SJCRH30 (cell line): Measurements from ENCODE around the gene SACM1L. TPM values are rescaled to one million over a fixed set of nuclear protein-coding genes. Genes with fewer than 3 reads are reported as not detected.

ENCODE experiments used
- DNase-seq, 2 experiments: peaks; one replicate each; pipeline ENCODE4 v3.0.0-alpha.2; 2015 to 2020
- H3K27ac ChIP-seq: fragments of 250-450 bp; sonication (Bioruptor Pico); 2 replicates; pipeline ENCODE4 v1.5.1; 2020; ENCODE audit warnings: mild to moderate bottlenecking, moderate library complexity
- H3K27me3 ChIP-seq: fragments of 250-450 bp; sonication (Bioruptor Pico); 2 replicates; pipeline ENCODE4 v1.5.1; 2020; ENCODE audit warnings: mild to moderate bottlenecking, moderate library complexity
- H3K36me3 ChIP-seq: fragments of 250-450 bp; sonication (Bioruptor Pico); 2 replicates; pipeline ENCODE4 v1.5.1; 2020; ENCODE audit warnings: mild to moderate bottlenecking, moderate library complexity
- H3K4me1 ChIP-seq: fragments of 250-450 bp; sonication (Bioruptor Pico); 2 replicates; pipeline ENCODE4 v1.5.1; 2020; ENCODE audit warnings: mild to moderate bottlenecking, moderate library complexity
- H3K4me3 ChIP-seq: fragments of 250-450 bp; sonication (Bioruptor Pico); 2 replicates; pipeline ENCODE4 v1.5.1; 2020; ENCODE audit warnings: mild to moderate bottlenecking, moderate library complexity
- H3K9me3 ChIP-seq: fragments of 250-450 bp; sonication (Bioruptor Pico); replicated peaks from 2 replicates; pipeline ENCODE4 v1.5.1; 2020; ENCODE audit warnings: mild to moderate bottlenecking, moderate library complexity
- total RNA-seq: library from RNA; depleted of rRNA; stranded (reverse); fragments of >200 nt; shearing (Covaris generic); gene quantifications from 2 replicates; pipeline ENCODE4 v1.2.3, GENCODE V29; 2014

Gene SACM1L
- total RNA-seq, 1 experiment from 2014 or later, result 25.0 TPM

DNA sequence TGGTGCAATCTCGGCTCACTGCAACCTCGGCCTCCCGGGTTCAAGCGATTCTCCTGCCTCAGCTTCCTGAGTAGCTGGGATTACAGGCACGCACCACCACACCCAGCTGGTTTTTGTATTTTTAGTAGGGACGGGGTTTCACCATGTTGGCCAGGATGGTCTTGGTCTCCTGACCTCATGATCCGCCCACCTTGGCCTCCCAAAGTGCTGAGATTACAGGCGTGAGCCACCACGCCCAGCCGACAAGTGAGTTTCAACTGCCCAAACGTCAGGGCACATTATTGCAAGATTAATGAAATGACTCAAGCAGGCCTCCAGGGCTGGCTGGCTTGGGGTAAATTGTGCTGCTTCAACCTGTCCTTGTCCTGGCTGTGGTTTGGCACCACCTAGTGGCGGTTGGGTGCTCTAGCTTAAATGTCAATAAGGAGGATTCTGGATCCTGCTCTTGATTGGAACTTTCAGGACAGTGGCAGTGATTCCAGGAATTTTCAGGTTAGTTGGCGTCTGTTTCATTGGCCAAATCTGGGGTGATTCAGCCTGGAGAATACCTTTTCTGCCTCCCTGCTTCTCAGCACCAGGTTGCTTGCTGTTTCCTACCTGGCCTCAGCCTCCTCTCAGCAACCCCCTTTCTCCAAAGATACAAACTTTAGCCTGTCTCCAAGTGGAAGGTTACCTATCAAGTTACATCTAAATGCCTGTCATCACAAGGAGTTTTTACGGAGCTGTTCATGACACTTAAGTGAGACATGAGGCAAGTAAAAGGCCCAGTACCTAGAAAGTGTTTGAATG is 32.4 kb upstream of the SACM1L start:
- H3K4me1 ChIP-seq, result peaks cover 4% of the 10 kb centered on the region; the same call in 1 of the 2 replicates
- H3K27ac ChIP-seq, result no peak overlapping the region
- H3K9me3 ChIP-seq, result no peaks in the 10 kb centered on the region
- DNase-seq, result peak; percentile 89 to 92
- no peak overlapping the region for H3K4me3 ChIP-seq
- H3K27me3 ChIP-seq, result no peaks in the 10 kb centered on the region
- H3K36me3 ChIP-seq, result 0 out of 2 replicates have a peak, but pooled peaks cover 3% of the 10 kb centered on the region

DNA sequence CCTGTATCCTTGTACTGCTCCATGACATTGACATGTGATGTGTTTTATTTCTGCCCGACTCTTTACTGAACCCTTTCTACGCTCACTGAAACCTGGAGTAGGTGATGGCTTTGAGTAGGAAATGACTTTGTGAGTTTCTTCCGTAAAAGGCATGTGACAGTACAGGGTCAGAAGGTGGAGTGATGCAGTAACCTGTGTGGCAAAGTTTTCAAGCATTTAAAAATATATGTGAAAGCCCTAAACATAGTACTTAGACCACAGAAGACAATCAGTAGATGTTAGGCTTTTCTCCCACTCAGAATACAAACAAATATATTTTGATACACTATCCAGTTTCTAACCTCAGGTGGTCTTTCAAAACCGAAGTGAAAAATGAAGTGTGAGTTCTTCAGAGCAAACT is 31.3 kb upstream of the SACM1L start:
- Histone ChIP-seq H3K27me3 (no peaks in the 10 kb centered on the region), H3K4me1 (peaks cover 4% of the 10 kb centered on the region; the same call in 1 of the 2 replicates), H3K4me3 (no peak overlapping the region), H3K36me3 (0 out of 2 replicates have a peak, but pooled peaks cover 3% of the 10 kb centered on the region), H3K9me3 (no peaks in the 10 kb centered on the region), H3K27ac (no peak overlapping the region)
- DNase-seq, result no peak

DNA sequence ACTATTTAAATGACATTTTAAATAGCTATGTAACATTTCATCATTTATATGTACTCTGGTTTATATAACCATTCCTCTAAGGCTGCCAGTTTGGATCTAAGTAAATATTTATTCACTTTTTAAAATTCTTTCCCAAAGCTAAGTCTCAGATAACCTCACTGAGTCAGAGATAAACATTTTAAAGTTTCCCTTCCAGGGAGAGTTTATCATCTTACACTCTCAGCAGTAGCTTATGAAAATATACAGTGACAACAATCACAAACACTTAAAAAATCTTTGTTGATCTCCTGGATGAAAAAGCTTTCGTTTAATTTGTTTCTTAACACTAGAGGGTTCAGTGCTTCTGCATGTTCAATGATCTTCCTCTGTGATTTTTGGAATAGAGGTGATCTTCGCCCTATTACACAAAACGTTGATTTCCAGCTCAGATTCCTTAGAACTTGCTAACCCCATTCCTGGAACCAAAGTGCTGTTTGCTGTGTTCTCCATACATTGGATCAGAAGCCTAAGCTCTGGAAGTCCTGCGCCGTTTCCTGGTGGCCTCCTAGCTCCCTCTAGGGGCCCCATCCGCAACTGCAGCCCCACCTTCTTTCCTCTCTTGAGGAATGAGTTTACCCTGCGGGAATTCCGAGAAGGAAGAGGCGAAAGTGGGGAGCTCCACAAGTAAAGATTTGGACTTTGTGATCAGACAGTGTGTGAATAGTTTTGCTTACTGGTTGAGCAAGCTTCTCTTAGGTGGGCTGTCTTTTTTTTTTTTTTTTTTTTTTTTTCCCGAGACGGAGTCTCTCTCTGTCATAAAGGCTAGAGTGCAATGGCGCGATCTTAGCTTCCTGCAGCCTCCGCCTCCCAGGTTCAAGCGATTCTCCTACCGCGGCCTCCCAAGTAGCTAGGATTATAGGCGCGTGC is 29.3 kb upstream of the SACM1L start:
- peak; percentile 64 to 82 for DNase-seq
- no peaks in the 10 kb centered on the region for H3K27me3 ChIP-seq
- H3K4me1 ChIP-seq, result peaks cover 4% of the 10 kb centered on the region; the same call in 1 of the 2 replicates
- H3K27ac ChIP-seq, result no peak overlapping the region
- H3K4me3 ChIP-seq, result no peak overlapping the region
- no peaks in the 10 kb centered on the region for H3K9me3 ChIP-seq
- H3K36me3 ChIP-seq, result 0 out of 2 replicates have a peak, but pooled peaks cover 3% of the 10 kb centered on the region

DNA sequence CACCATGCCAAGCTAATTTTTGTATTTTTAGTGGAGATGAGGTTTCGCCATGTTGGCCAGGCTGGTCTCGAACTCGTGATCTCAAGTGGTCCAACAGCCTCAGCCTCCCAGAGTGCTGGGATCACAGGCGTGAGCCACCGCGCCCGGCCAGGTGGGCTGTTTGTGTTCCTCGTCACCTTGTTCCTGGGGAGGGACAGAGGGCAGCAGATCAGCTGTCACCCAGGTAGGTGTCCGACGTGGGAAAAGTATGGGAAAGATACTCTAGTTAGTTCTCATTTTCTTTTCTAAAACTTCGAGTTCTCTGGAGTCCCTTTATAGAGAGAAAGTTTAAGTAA is 28.7 kb upstream of the SACM1L start:
- Histone ChIP-seq H3K4me3 (no peak overlapping the region), H3K4me1 (peaks cover 4% of the 10 kb centered on the region; the same call in 1 of the 2 replicates), H3K27me3 (no peaks in the 10 kb centered on the region), H3K36me3 (0 out of 2 replicates have a peak, but pooled peaks cover 6% of the 10 kb centered on the region), H3K27ac (no peak overlapping the region), H3K9me3 (no peaks in the 10 kb centered on the region)
- no peak for DNase-seq

DNA sequence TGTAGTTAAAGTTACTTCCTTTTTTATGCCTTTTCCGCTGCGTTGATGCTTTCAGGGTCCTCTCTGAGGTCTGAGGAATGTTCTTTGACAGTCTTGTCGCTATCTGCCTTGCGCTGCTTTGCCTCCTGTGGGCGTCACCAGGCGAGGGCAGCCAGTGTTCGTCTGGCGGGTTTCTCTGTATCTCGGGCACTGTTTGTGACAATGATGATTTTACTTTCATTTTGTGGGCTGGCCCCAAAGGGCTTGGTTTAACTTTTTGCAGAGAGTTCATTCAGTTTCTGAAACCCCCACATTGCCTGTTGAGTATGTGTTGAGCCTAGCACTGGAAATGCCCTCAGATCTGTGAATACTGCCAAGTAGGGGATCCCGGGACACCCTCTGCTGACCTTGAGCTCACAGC is 24.6 kb upstream of the SACM1L start:
- DNase-seq, result no peak
- H3K4me1 ChIP-seq, result peaks cover 25% of the 10 kb centered on the region
- H3K4me3 ChIP-seq, result no peak overlapping the region
- peaks cover 20% of the 10 kb centered on the region for H3K36me3 ChIP-seq
- no peak overlapping the region for H3K27ac ChIP-seq
- no peaks in the 10 kb centered on the region for H3K9me3 ChIP-seq
- H3K27me3 ChIP-seq, result no peaks in the 10 kb centered on the region

DNA sequence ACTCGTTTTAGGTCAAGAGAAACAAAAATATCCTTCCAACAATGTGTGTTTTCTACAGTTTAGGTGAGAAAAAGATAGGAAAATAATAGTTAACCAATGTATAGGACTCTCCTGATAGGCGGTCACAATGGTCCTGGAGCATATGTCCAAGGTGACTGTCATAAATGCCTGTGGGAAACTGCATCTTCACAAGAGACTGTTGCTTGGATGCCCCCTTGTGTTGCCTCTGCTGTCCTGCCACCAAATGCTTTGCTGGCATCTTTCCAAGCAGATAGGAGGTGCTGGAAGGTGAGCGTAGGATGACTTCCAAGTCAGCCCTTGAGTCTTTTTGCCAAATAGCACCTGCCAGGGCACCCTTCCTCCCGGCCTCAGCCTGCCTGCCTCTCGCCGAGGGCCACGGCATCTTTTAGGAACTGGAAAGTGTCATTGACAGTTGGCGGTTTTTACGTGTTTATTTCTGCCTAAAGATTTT is 24.1 kb upstream of the SACM1L start:
- H3K27me3 ChIP-seq, result no peaks in the 10 kb centered on the region
- H3K9me3 ChIP-seq, result no peaks in the 10 kb centered on the region
- peak; percentile 54 to 71 for DNase-seq
- H3K36me3 ChIP-seq, result peaks cover 26% of the 10 kb centered on the region
- H3K4me1 ChIP-seq, result peaks cover 25% of the 10 kb centered on the region
- no peak overlapping the region for H3K4me3 ChIP-seq
- H3K27ac ChIP-seq, result no peak overlapping the region

DNA sequence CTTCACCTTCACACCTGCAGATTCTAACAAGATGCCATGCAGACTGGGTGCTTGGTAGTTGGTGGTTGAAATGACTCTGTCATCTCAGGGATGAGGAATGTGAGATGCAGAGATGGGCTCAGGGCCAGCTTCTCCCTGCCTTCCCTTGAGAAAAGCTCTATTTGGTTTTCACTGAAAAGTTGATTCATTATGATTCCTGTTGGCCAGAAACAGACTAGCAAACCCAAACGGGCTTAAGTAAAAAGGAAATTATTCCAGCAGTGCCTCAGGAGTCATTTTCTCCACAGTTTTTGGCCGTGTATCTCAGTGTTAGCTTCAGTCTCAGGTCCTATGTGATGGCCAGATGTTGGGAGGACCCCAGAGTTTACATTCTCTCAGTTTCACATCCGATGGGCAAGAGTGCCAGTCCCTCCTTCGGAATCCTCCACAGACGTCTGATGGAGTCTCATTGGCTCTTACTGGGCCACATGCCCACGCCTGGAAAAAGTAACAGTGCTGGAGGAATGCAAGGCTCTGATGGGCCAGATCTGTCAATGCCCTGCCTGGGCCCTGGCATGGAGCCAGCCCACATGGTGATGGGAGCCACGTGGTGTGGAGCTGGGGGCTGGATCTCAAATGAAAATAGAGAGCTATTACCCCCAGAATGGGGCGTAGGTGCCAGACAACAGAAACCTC is 22.3 kb upstream of the SACM1L start:
- Histone ChIP-seq H3K9me3 (no peaks in the 10 kb centered on the region), H3K4me3 (no peak overlapping the region), H3K4me1 (peaks cover 25% of the 10 kb centered on the region), H3K36me3 (peaks cover 43% of the 10 kb centered on the region), H3K27ac (no peak overlapping the region), H3K27me3 (no peaks in the 10 kb centered on the region)
- peak; percentile 20 to 39 for DNase-seq

DNA sequence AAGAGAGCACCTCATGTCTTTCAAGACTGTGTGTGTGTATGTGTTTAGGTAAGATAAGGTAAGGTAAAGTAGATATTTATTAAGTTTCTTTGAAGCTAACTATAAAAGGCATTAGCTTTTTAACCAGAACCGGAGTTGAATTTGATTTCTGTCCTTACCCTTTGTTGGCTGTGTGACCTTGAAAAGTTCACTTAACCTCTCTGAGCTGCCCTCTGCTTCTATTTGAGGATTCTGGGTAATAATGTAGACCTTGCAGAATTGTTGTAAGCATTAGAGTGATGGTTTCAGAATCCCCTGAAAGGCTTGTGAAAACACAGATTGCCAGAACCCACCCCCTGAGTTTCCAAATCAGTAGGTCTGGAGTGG is 21.6 kb upstream of the SACM1L start:
- Histone ChIP-seq H3K36me3 (peaks cover 49% of the 10 kb centered on the region), H3K4me1 (peaks cover 25% of the 10 kb centered on the region), H3K27me3 (no peaks in the 10 kb centered on the region), H3K27ac (peak overlapping the region; percentile 41), H3K9me3 (no peaks in the 10 kb centered on the region), H3K4me3 (no peak overlapping the region)
- no peak for DNase-seq

DNA sequence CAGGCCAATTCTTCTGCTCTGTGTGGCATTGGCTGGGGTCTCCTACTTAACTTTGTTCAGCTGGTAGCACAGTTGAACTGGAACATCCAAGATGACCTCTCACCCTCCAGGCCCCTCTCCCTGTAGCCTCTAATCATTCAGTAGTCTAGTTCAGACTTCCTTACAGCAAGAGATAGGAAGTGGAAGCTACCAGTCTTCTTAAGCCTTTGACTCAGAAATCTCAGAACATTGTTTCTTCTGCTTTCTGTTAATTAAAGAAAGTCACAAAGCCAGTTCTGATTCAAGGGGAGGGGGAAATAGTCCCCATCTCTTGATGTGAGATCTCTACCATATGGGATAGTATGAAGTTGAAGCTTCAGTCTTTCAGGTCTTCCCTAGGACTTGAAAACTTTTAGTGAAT is 18.8 kb upstream of the SACM1L start:
- H3K4me1 ChIP-seq, result peaks cover 25% of the 10 kb centered on the region
- H3K9me3 ChIP-seq, result no peaks in the 10 kb centered on the region
- no peak for DNase-seq
- peaks cover 64% of the 10 kb centered on the region for H3K36me3 ChIP-seq
- no peak overlapping the region for H3K4me3 ChIP-seq
- no peaks in the 10 kb centered on the region for H3K27me3 ChIP-seq
- H3K27ac ChIP-seq, result no peak overlapping the region

DNA sequence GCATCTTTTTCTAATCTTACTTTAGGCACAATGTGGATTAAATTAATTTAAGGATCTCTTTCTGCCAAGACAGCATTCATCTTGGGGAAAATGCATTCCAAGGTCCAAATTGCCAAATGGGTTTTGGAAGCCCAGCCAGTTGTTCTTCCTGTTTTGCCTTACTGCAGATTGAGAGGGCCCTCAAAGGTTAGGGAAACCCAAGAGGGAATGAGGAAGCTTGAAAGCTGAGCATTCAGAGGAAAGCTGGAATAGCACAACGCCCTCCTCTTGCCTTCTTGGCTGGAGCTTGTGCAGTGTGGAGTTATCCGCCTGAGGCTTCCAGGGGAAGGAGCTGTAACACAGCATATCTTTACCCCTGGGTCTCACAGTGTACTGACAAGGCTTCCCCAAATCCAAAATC is 18.2 kb upstream of the SACM1L start:
- DNase-seq, result no peak
- Histone ChIP-seq H3K27me3 (no peaks in the 10 kb centered on the region), H3K27ac (no peak overlapping the region), H3K4me3 (no peak overlapping the region), H3K4me1 (peaks cover 25% of the 10 kb centered on the region), H3K9me3 (no peaks in the 10 kb centered on the region), H3K36me3 (peaks cover 58% of the 10 kb centered on the region)

DNA sequence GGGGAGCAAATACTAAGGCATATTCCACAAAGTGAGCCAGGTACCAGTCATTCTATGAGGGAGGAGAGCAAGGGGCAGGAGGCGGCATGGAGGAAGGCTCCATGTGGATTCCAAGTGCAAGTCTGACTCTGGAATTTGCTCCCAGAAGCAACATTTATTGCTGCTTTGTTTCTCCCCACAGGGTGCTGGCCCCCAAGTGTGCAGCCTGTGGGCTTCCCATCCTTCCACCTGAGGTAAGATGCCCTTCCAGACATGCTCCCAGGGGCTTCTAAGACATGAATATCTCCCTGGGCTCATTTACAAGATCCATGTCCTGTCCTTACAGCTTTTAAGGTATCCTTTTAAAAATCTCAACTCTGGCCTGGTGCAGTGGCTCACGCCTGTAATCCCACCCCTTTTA is 15.9 kb upstream of the SACM1L start:
- no peak for DNase-seq
- peaks cover 58% of the 10 kb centered on the region for H3K36me3 ChIP-seq

DNA sequence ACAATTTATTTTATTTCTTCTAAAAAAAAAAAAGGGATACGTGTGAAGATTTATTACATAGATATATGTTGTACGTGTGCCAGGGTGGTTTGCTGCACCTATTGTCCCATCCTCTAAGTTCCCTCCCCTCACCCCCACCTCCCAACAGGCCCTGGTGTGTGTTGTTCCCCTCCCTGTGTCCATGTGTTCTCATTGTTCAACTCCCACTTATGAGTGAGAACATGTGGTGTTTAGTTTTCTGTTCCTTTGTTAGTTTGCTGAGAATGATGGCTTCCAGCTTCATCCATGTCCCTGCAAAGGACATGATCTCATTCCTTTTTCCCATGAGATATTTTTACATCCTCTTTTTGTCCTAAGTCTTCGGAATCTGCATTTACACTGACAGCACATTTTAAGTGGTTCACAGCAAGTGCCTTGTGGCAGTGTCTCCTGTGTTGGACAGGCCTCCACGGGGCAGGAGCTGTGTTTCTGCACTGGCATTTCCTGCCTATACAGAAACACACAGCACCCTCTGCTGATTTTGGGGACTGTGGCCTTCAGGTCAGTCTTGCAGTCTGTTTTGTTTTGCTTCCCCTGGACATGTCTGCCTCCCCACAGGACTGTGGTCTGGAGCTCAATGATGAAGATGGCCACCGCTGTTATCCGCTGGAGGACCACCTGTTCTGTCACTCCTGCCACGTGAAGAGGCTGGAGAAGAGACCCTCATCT is 12.7 kb upstream of the SACM1L start:
- H3K36me3 ChIP-seq, result peaks cover 39% of the 10 kb centered on the region

More for the DNA sequence above, 15.9 kb upstream of the SACM1L start:
- Histone ChIP-seq H3K9me3 (no peaks in the 10 kb centered on the region), H3K27me3 (no peaks in the 10 kb centered on the region), H3K4me1 (peaks cover 10% of the 10 kb centered on the region; the same call in 1 of the 2 replicates), H3K27ac (no peak overlapping the region), H3K4me3 (no peak overlapping the region)

DNA sequence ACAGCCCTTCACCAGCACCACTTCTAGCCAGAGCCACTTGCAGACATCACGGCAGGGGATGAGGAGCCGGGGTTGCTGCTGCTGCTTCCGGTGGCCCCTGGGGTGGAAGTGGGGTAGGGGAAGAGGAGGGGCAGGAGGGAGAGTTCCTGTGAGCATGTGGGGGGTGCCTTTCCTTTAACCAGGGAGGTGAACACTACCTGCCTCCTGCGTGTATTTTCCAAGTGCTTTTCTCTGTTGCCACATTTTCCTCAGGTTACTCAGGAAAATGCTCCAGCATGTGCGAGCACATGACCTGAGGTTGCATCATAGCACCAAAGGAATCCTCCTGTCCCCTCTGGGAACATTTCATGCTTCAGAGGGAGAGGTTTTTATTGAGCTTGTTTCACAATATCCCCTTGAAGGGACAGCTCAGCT is 12.2 kb upstream of the SACM1L start:
- Histone ChIP-seq H3K4me3 (no peak overlapping the region), H3K36me3 (peaks cover 33% of the 10 kb centered on the region), H3K4me1 (0 out of 2 replicates have a peak, but pooled peaks cover 3% of the 10 kb centered on the region), H3K27ac (no peak overlapping the region), H3K9me3 (no peaks in the 10 kb centered on the region), H3K27me3 (no peaks in the 10 kb centered on the region)
- DNase-seq, result no peak

More for the DNA sequence above, 12.7 kb upstream of the SACM1L start:
- Histone ChIP-seq H3K27me3 (no peaks in the 10 kb centered on the region), H3K4me3 (no peak overlapping the region), H3K9me3 (no peaks in the 10 kb centered on the region), H3K27ac (no peak overlapping the region), H3K4me1 (0 out of 2 replicates have a peak, but pooled peaks cover 3% of the 10 kb centered on the region)
- peak in 1 of 2 experiments; percentile 18 for DNase-seq

DNA sequence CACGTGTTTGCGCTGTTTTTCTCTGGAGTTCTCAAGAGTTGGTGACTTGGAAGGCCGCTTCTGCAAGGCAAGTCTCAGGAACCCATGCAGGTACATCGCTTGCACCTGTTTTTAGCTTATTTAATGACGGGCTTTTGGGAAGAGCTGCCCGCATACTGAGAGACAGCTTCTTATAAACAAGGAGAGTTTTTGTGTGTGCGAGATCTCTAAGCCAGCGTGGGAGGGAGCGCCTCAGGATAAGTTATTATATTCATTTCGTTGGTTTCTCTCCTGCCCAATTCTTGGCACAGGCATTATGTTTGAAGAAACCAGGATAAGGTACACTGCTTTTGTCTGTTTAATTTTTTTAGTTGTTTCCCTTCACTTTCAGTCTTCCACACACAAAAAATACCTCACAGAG is 11.4 kb upstream of the SACM1L start:
- no peaks in the 10 kb centered on the region for H3K9me3 ChIP-seq
- no peaks in the 10 kb centered on the region for H3K27me3 ChIP-seq
- peaks cover 29% of the 10 kb centered on the region for H3K36me3 ChIP-seq
- H3K4me1 ChIP-seq, result 0 out of 2 replicates have a peak, but pooled peaks cover 3% of the 10 kb centered on the region
- no peak for DNase-seq
- no peak overlapping the region for H3K27ac ChIP-seq
- H3K4me3 ChIP-seq, result no peak overlapping the region
